HG03520 (cell line): ENCODE data around the gene MILR1.

Source experiments
- ATAC-seq: cut with Tn5 transposase; IDR thresholded peaks from one replicate; pipeline ENCODE4 v1.9.1; 2021; ENCODE audit warnings: mild to moderate bottlenecking, moderate library complexity; ENCODE audit not compliant: unreplicated experiment

MILR1 gene

GRCh38 chr17:64500862-64501765, 52.2 kb downstream of the MILR1 start:
- ATAC-seq, result no peak

GRCh38 chr17:64502021-64502420, 53.1 kb downstream of the MILR1 start:
- no peak for ATAC-seq

DNA sequence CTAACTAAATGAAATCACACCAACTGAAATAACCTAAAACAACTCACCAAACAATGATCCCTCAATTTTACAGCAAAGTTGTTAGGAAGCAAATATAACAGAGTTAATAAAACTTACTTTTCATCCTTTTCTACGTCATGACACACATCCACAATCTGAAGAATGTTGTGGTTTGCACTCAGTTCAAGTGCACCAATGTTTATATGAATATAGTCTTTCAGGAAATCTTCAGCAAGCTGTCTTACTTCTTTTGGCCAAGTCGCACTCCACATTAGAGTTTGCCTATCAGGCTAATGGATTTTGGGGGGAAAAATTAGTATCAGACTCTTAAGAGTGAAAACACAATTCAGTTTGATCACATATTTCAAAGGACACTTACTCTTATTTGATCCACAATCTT, 53.9 kb downstream of the MILR1 start:
- no peak for ATAC-seq

- no peak for ATAC-seq
Observed at GRCh38 chr17:64503341-64503740, 54.4 kb downstream of the MILR1 start.

DNA sequence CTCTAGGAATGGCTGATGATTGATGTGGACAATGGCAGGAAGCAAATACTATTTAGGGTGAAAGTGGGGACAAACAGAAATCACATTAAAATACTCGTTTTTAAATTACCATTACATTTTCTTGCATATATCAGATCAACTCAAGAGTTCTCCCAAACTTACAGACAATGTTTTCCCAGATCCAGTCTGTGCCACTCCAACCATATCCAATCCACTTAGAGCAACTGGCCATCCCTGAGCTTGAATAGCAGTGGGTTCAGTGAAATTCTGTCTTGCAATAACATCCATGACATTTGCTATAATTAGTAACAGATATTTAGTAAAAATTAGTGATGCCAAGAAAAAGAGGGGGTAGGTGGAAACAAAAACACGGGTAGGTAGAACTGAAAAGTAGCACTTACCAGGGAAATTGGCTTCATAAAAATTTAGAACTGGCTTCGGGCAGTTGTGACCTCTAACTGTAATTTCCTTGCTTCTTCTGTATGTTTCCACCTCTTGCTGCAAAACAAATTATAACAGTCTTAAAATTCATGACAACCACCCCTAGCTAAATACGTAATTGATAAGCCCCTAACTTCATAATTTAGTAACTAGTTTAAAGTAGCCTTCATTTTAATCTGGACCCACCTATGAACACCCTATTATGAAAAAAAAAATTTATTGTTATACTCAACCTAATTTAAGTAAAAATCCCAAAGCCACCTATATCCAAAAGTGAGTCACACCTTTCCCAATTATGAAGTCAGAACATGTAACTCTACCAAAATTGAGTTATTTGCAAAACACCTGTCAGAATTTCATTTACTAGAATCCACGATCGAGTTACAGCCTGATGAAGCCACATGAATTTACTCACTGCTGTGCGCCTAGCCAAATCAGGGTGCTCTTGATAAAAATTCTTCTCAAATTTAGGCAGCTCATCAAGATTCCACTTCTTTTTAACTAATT, 55.2 kb downstream of the MILR1 start:
- no peak for ATAC-seq

DNA sequence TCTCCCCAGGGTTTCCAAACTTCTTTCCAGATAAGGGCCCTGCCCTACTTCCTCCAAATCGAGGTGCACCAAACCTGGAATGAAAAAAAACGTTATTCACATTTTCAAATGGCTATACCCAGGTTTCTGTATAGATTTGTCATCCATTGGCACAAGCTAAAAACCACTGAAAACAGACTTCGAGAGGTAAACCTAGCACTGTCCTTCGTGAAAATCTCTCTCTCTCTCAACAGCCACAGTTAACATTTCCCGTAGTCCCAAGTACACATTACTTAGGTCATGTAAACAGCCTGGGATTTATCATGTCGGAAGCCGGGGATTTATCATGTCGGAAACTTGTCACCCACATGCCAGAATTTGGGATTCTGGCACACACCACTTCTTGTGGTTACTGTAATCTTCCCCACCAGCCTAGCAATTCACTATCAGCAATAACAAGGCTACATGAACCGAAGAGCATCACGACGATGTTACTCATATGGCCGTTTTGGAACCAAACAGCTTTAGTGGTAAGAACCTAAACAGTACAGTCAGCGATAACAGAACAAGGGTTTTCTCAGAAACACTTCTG, 55.9 kb downstream of the MILR1 start:
- no peak for ATAC-seq

DNA sequence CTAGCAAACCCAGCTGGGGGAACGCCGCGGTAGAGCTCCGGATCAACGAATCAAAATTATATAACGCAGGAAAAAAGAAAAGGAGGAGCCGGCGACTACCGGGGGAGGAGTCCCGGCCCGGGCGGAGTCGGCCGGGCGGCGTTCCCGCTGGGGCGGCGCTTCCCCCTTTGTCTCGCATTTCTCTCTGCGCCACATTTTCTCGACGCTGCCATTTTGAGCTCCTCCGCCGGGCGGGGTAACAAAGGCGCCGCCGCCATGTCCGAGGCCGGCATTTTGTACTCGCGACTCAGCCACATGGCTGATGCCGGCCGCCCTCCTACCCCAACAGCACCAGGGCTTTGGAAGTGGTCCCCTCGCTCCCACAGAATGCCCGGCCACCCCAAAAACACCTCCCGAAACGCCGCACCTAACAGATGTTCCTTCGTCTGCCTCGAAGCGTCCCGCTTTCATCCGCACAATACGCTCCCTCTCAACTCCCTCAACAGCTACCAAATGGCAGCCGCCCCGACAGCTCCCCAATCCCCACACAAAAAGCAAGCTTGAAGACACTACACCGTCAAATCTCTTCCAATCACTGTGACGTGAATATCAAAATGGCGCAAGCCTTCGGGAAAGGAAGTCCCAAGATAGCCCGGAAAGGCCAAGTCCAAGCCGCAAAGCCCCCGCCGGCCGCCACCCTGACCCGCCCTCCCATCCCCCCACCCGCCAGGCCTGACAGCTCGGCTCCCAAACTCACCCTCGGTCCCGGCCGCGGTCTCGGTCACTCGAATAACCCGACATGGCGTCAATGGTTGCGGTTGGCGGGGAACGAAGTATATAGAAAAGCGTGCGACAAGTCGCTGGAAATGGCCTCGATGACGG, 56.7 kb downstream of the MILR1 start:
- ATAC-seq, result no peak

- peak; percentile 54 for ATAC-seq
Observed at GRCh38 chr17:64506201-64506575, 57.3 kb downstream of the MILR1 start, which contains the start of gene DDX5. Gene DDX5, minus strand, starts transcription at chr17:64506289. Its CDS starts 170 bp downstream, at chr17:64506119.

- ATAC-seq, result peak; percentile 53
Observed at GRCh38 chr17:64506576-64507412, 57.9 kb downstream of the MILR1 start, which contains the start of gene CEP95. Gene CEP95, plus strand, starts transcription at chr17:64506977. Its CDS starts 121 bp downstream, at chr17:64507098.

GRCh38 chr17:64507413-64507782, 58.5 kb downstream of the MILR1 start:
- peak; percentile 8 for ATAC-seq

GRCh38 chr17:64508683-64509082, 59.8 kb downstream of the MILR1 start:
- no peak for ATAC-seq

DNA sequence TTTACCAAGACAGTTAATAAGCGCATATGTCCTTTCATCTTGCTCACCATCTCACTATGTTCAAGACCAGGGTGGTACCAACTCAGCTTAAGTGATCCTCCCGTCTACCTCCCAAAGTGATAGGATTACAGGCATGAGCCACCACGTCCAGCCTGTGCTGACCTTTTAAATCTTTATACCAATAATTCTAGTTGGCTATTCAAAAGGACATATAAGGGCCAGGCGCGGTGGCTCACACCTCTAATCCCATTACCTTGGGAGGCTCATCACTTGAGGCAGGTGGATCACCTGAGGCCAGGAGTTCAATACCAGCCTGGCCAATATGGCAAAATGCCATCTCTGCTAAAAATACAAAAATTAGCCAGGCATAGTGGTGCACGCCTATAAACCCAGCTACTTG, 60.3 kb downstream of the MILR1 start:
- ATAC-seq, result no peak

DNA sequence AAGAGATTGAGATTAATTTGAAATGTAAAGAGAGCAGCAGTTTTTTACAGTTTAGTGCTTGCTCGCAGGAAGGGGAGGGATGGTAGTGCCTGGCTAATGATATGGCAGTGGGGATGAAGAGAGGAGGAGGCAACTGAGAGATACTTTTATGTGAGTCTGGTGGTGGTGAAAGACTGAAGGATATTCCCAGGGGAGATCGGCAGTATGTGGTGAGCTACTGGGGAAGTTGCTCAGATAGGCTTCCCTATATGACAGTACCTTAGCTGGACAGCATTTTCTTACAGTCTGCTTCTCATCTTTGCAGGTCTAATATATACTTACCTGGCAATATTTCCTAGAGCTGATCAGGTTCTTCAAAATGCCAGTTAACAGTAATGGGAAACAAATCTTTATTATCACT, 66.5 kb downstream of the MILR1 start:
- ATAC-seq, result no peak

GRCh38 chr17:64515829-64516228, 66.9 kb downstream of the MILR1 start:
- no peak for ATAC-seq
